Hepatocyte (in vitro differentiated cells): Measurements from ENCODE around the gene AKR1C8. TPM values are rescaled to one million over a fixed set of nuclear protein-coding genes. Genes with fewer than 3 reads are reported as not detected.
"Not testable (repeated sequence)": the region's sequence is repeated elsewhere in the genome, so short reads cannot be mapped to it uniquely, and the experiment has no call there.

Source experiments
- DNase-seq: peaks from one replicate; pipeline ENCODE4 v3.0.0-alpha.2; 2016; ENCODE audit warnings: low spot score
- H2AFZ ChIP-seq: fragments of 200-600 bp; sonication (generic); 2 replicates; pipeline ENCODE4 v1.6.0; 2016; ENCODE audit warnings: antibody characterized with exemption, mild to moderate bottlenecking
- H3K27ac ChIP-seq: fragments of 200-600 bp; sonication (generic); 2 replicates; pipeline ENCODE4 v1.5.1; 2016; ENCODE audit warnings: mild to moderate bottlenecking
- H3K27me3 ChIP-seq: fragments of 200-600 bp; sonication (generic); 2 replicates; pipeline ENCODE4 v1.6.1; 2016
- H3K36me3 ChIP-seq: fragments of 200-600 bp; sonication (generic); replicated peaks from 2 replicates; pipeline ENCODE4 v1.5.1; 2016; ENCODE audit warnings: low read depth; ENCODE audit not compliant: insufficient read depth
- H3K4me1 ChIP-seq: fragments of 200-600 bp; sonication (generic); 2 replicates; pipeline ENCODE4 v1.5.1; 2016; ENCODE audit warnings: mild to moderate bottlenecking, moderate library complexity; ENCODE audit not compliant: insufficient read depth
- H3K4me2 ChIP-seq: fragments of 200-600 bp; sonication (generic); 2 replicates; pipeline ENCODE4 v1.6.0; 2016
- H3K4me3 ChIP-seq: fragments of 200-600 bp; sonication (generic); 2 replicates; pipeline ENCODE4 v1.5.1; 2016; ENCODE audit warnings: mild to moderate bottlenecking
- H3K79me2 ChIP-seq: fragments of 200-600 bp; sonication (generic); 2 replicates; pipeline ENCODE4 v1.6.0; 2017; ENCODE audit warnings: mild to moderate bottlenecking
- H3K9me2 ChIP-seq: fragments of 200-600 bp; sonication (generic); replicated peaks from 2 replicates; pipeline ENCODE4 v1.6.0; 2017; ENCODE audit warnings: mild to moderate bottlenecking; ENCODE audit not compliant: insufficient read depth
- H3K9me3 ChIP-seq: fragments of 200-600 bp; sonication (generic); 2 replicates; pipeline ENCODE4 v1.5.1; 2016; ENCODE audit warnings: low read depth, mild to moderate bottlenecking
- H4K20me1 ChIP-seq: fragments of 200-600 bp; sonication (generic); 2 replicates; pipeline ENCODE4 v1.6.0; 2016; ENCODE audit warnings: mild to moderate bottlenecking; ENCODE audit not compliant: insufficient read depth, poor library complexity, severe bottlenecking
- EZH2 ChIP-seq: fragments of 200-600 bp; sonication (generic); IDR thresholded peaks from 2 replicates; pipeline ENCODE4 v1.6.1; 2016; ENCODE audit warnings: antibody characterized with exemption, mild to moderate bottlenecking, borderline replicate concordance
- EZH2phosphoT487 ChIP-seq: fragments of 200-600 bp; sonication (generic); IDR thresholded peaks from one replicate; pipeline ENCODE4 v1.6.1; 2018; ENCODE audit warnings: antibody characterized with exemption, mild to moderate bottlenecking, low read depth, moderate library complexity; ENCODE audit not compliant: unreplicated experiment, severe bottlenecking
- WGBS: methylation state at CpG from one replicate; pipeline ENCODE4 v1.1.6; 2016; ENCODE audit warnings: low lambda C conversion rate; ENCODE audit errors: missing lambda C conversion rate; 5-methylcytosine and 5-hydroxymethylcytosine counted together
- polyA plus RNA-seq: library from polyadenylated mRNA; unstranded; fragments of >200 nt; fragmentation: Nextera tagmentation; extraction: Ambion mirVana; gene quantifications from 2 replicates; pipeline ENCODE4 v1.2.1, GENCODE V29; 2016
- total RNA-seq: library from RNA; depleted of rRNA; stranded (reverse); fragments of >200 nt; gene quantifications from 2 replicates; pipeline ENCODE4 v1.2.3, GENCODE V29; 2014
- TF ChIP-seq, protein P1 (sequence below): fragments of 200-600 bp; sonication (generic); IDR thresholded peaks from 2 replicates; pipeline ENCODE4 v1.5.1; 2016; ENCODE audit warnings: antibody characterized with exemption, mild to moderate bottlenecking; ENCODE audit not compliant: poor library complexity

AKR1C8 gene
- total and polyA plus RNA-seq, 2 experiments from 2014 or later, result 0.19 TPM; not detected in 1

DNA sequence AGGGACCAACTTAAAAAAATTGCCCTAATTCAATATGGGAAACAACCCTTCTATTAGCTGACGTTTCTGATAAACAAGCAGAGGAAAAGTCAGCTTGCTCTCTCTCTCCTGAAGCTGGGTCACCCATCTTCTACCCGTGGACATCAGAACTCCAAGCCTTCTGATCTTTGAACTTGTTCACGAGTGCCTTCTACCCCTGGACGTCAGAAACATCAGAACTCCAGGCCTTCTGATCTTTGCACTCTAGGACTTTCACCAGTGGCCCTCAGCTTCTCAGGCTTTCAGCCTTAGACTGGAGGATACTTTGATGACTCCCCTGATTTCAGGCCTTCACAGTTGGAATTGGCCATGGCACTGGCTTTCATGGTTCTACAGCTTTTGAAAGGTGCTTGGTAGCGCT, 41.8 kb downstream of the AKR1C8 start:
- no peaks in the 10 kb centered on the region for H3K9me3 ChIP-seq
- peaks cover 13% of the 10 kb centered on the region for H3K4me1 ChIP-seq
- 76% methylated on average over 5 of the region's 5 CpGs for WGBS

DNA sequence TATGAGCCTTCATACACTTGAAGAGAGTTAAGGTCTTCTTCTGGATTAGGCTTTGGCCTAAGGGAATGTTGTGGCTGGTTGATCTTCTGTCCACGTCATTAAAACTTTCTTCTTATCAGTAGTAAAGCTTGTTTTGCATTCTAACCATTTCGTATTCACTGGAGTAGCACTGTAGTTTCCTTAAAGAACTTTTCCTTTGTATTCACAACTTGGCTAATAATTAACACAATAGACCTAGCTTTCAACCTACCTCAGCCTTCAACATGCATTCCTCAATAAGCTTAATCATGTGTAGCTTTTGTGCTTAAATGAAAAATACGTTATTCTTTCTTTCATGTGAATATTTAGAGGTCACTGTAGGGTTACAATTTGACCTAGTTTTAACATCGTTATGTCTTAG, 42.8 kb downstream of the AKR1C8 start:
- H3K79me2 ChIP-seq, result no peaks in the 10 kb centered on the region
- no peaks in the 10 kb centered on the region for H4K20me1 ChIP-seq
- no peak overlapping the region for H2AFZ ChIP-seq
- H3K4me3 ChIP-seq, result no peak overlapping the region
- H3K27ac ChIP-seq, result peak overlapping the region; percentile 55
- H3K4me2 ChIP-seq, result no peak overlapping the region
- no peaks in the 10 kb centered on the region for H3K27me3 ChIP-seq
- peak; percentile 7 for DNase-seq
- no peaks in the 10 kb centered on the region for H3K36me3 ChIP-seq
- H3K9me3 ChIP-seq, result no peaks in the 10 kb centered on the region
- 51% methylated on average over 4 of the region's 4 CpGs for whole genome bisulfite sequencing
- H3K9me2 ChIP-seq, result no peaks in the 10 kb centered on the region
- peaks cover 7% of the 10 kb centered on the region for H3K4me1 ChIP-seq
- TF ChIP-seq EZH2 (no peak), EZH2phosphoT487 (no peak)
- TF ChIP-seq, protein P1, sequence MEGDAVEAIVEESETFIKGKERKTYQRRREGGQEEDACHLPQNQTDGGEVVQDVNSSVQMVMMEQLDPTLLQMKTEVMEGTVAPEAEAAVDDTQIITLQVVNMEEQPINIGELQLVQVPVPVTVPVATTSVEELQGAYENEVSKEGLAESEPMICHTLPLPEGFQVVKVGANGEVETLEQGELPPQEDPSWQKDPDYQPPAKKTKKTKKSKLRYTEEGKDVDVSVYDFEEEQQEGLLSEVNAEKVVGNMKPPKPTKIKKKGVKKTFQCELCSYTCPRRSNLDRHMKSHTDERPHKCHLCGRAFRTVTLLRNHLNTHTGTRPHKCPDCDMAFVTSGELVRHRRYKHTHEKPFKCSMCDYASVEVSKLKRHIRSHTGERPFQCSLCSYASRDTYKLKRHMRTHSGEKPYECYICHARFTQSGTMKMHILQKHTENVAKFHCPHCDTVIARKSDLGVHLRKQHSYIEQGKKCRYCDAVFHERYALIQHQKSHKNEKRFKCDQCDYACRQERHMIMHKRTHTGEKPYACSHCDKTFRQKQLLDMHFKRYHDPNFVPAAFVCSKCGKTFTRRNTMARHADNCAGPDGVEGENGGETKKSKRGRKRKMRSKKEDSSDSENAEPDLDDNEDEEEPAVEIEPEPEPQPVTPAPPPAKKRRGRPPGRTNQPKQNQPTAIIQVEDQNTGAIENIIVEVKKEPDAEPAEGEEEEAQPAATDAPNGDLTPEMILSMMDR, result no peak

More for the DNA sequence above, 41.8 kb downstream of the AKR1C8 start:
- DNase-seq, result no peak
- Histone ChIP-seq H3K27me3 (no peaks in the 10 kb centered on the region), H3K36me3 (no peaks in the 10 kb centered on the region), H3K9me2 (no peaks in the 10 kb centered on the region), H3K27ac (peak overlapping the region; percentile 17), H2AFZ (no peak overlapping the region), H3K4me2 (no peak overlapping the region), H3K79me2 (no peaks in the 10 kb centered on the region), H3K4me3 (no peak overlapping the region), H4K20me1 (no peaks in the 10 kb centered on the region)
- TF ChIP-seq, protein P1, result no peak
- TF ChIP-seq EZH2phosphoT487 (no peak), EZH2 (no peak)

DNA sequence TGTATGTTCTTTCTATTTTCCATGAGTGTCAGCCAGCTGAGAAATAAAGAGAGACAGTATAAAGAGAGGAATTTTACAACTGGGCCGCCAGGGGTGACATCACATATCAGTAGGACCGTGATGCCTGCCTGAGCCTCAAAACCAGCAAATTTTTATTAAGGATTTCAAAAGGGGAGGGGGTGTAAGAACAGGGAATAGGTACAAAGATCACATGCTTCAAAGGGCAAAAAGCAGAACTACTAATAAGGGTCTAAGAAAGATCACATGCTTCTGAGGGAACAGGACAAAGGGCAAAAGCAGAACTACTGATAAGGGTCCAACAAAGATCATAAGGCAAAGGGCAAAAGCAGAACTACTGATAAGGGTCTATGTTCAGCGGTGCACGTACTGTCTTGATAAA, 47.3 kb downstream of the AKR1C8 start:
- not testable (repeated sequence) for H2AFZ ChIP-seq, H3K27ac ChIP-seq, H3K9me2 ChIP-seq, DNase-seq, H3K9me3 ChIP-seq, H3K36me3 ChIP-seq, H3K79me2 ChIP-seq, H4K20me1 ChIP-seq, H3K27me3 ChIP-seq, H3K4me2 ChIP-seq, H3K4me3 ChIP-seq, H3K4me1 ChIP-seq
- 32% methylated on average over 4 of the region's 4 CpGs for WGBS

DNA sequence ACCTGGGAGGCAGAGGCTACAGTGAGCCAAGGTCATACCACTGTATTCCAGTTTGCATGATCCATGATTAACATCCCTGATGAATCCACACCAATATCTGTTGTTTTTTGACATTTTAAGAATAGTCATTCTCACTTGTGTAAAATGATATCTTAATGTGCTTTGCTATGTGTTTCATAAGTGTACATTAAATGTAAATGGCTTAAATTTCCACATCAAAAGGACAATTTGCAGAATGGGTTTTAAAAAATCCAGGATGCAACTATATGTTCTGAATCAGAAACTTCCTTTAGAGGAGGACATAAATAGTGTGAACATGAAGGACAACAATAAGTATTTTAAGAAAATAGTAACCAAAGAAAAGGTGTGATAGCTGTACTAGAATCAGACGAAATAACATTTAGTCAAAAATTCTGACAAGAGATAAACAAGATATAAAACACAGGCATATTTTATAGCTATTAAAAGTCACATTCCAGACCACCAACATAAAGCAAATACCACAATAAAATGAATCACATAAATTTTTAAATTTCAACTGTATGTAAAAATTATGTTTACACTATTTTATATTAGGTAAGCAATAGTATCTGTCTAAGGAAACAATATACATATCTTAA, 48.4 kb downstream of the AKR1C8 start:
- no peaks in the 10 kb centered on the region for H3K27me3 ChIP-seq
- H3K27ac ChIP-seq, result no peak overlapping the region
- no peak overlapping the region for H3K4me3 ChIP-seq
- no peaks in the 10 kb centered on the region for H3K9me2 ChIP-seq
- H3K9me3 ChIP-seq, result no peaks in the 10 kb centered on the region
- no peaks in the 10 kb centered on the region for H3K4me1 ChIP-seq
- WGBS, result 93% methylated on average over 1 of the region's 1 CpG
- H4K20me1 ChIP-seq, result no peaks in the 10 kb centered on the region
- no peaks in the 10 kb centered on the region for H3K79me2 ChIP-seq
- H3K36me3 ChIP-seq, result no peaks in the 10 kb centered on the region
- no peak for DNase-seq
- no peak overlapping the region for H3K4me2 ChIP-seq
- H2AFZ ChIP-seq, result no peak overlapping the region
- TF ChIP-seq EZH2, result no peak
- TF ChIP-seq, protein P1, result no peak
- TF ChIP-seq EZH2phosphoT487, result no peak
